HEK293 (cell line): Measurements from ENCODE around the gene B4GALNT3.

Experiments
- ZNF514 ChIP-seq: fragments of 450-650 bp; formaldehyde crosslinking; IDR thresholded peaks from 2 replicates; pipeline ENCODE4 v1.5.1; 2016; ENCODE audit warnings: missing biosample characterization, missing genetic modification characterization
- TF ChIP-seq, protein P1 (sequence below): fragments of 450-650 bp; formaldehyde crosslinking; IDR thresholded peaks from 2 replicates; pipeline ENCODE4 v1.5.1; 2016; ENCODE audit warnings: missing biosample characterization, missing genetic modification characterization

DNA sequence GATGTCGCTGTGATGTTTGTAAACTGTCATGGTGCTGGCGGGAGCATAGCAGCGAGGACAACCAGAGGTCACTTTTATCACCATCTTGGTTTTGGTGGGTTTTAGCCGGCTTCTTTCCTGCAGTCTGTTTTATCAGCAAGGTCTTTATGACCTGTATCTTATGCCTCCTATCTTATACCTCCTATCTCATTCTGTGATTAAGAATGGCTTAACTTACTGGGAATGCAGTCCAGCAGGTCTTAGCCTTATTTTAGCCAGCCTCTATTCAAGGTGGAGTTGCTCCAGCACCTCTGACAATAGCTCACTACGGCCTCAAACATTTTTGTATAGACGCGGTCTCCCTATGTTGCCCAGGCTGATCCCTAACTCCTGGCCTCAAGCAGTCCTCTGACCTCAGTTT, 53.7 kb downstream of the B4GALNT3 start:
- TF ChIP-seq, protein P1, sequence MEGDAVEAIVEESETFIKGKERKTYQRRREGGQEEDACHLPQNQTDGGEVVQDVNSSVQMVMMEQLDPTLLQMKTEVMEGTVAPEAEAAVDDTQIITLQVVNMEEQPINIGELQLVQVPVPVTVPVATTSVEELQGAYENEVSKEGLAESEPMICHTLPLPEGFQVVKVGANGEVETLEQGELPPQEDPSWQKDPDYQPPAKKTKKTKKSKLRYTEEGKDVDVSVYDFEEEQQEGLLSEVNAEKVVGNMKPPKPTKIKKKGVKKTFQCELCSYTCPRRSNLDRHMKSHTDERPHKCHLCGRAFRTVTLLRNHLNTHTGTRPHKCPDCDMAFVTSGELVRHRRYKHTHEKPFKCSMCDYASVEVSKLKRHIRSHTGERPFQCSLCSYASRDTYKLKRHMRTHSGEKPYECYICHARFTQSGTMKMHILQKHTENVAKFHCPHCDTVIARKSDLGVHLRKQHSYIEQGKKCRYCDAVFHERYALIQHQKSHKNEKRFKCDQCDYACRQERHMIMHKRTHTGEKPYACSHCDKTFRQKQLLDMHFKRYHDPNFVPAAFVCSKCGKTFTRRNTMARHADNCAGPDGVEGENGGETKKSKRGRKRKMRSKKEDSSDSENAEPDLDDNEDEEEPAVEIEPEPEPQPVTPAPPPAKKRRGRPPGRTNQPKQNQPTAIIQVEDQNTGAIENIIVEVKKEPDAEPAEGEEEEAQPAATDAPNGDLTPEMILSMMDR: no peak
- no peak for TF ChIP-seq ZNF514 (tag by site-specific recombination)
